LoVo (cell line): ENCODE results near the gene ZNF639.

Source experiments
- DNase-seq: peaks from one replicate; pipeline ENCODE4 v3.0.0-alpha.2; 2016; ENCODE audit warnings: low spot score

Gene ZNF639

DNA sequence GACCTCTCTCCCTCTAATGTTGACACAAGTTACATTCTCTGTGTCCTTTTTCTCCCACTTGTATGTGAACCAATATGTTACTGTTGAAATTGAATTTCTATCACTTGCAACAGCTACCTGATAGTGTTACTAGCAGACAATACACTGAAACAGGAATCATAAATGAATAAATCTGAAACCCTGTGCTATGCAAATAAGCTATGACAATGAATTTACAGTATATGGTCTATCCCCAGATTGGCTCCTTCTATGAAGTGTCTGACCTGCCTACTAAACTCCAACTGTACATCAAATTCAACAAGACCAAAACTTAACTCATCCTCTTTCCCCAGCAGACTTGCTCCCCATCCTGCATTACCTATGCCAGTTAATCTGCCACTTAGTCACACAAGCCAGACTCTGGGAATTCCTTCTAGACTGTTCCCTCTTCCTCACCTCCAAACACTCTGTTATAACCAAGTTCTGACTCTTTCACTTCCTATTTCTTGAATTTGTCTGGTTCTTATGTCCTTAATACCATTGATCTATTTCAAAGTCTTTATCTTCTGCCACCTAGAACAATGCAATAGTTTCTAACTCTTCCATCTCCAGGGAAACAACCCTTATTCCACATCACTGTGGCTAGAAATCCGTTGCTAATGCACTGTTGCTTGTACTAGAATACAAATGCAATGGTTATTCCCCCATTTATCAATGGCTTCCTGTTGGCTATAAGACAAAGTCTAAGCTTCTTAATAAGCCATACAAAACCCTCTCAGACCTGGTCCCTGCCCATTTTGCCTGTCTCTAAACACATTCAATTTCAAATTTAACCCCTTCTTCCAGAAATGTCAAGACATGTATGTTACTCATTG lies 13.4 kb upstream of the ZNF639 start:
- DNase-seq = no peak

DNA sequence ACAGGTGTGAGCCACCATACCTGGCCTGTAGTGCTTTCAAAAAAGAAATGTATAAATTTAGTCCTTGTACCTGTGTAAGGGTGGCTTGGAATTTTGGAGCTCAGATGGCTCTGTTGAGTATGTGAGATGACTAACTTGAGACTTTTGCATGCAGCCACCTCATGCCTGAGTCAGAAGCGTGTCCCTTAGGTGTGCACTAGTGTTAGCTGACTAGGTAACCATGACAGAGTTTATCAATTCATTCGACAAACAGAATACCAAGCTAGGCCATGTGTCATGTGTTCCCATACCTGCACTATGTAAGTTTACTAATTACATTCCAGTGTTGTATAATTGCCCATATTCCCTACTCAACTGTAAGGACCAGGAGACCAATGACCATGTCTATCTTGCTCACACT lies 4.0 kb upstream of the ZNF639 start:
- no peak for DNase-seq

DNA sequence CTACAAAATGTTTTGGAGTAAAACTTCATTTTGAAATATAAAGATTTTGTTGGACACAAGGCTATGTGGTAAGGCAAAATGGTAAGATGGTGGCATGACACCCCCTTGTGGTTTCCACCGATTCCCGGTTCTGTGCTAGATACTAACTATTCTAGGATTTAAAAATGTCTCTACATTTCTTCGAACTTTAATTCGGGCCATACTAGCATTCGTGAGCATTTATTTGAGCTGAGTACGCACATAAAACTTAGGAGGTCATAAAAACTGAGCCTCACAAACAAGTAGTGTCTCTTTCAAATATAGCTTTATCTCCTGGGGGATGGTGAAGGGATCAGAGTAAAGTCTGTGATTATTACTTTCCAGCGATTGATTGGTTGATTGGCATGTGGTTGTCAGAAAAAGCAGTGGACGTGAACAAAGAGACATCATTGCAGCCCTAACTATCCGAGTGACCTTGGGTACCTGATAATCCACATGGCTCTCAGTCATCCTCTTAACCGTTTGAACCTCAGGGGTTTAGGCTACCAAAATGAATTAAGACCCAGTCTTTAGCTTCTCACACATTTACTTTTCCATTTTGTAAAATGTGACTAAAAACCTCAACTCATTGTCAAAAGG lies 1.1 kb upstream of the ZNF639 start:
- peak; percentile 25 for DNase-seq

DNA sequence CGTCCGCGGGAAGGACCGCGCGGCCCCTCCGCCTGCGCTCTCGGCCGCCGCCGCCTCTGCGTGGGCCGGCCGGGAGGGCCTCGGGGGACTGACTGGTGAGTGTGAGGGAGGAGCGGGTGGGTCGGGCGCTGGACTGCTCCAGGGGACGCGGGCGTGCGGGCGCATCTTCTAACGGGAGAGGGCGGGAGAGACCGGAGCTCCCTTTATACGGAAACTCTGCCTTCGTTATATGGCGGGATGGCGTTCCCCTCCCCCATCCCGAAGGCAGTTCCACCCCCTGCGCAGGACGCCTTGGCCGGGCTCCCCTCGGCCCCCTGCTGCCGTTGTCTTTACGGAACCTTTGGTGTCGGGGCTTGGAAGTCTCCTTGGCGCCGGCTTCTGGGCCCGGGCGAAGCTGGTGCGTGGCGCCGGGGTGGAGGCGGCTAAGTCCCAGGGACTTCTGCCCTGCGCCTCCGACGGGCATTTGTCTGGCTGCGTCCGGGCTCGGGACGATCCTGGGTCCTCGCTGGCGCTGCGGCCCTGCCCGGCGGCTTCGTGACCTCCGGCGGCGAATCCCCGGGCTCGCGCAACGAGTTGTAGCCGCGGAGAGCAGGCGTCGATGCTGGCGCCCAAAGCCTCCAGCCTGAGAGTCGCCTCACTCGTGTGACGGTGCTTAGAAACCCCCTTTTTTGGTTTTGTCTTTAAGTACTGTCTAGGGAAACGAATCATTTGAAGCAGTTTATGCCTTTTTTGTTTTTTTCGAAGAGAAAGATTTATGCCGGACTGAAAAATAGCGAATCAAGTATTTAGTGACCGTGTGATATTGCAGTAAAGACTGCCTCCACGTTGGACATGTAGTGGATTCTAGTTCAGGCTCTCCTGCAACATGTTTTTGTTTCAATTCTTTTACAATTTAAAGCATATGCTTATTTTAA lies 623 bp downstream of the ZNF639 start:
- peak; percentile 50 for DNase-seq

DNA sequence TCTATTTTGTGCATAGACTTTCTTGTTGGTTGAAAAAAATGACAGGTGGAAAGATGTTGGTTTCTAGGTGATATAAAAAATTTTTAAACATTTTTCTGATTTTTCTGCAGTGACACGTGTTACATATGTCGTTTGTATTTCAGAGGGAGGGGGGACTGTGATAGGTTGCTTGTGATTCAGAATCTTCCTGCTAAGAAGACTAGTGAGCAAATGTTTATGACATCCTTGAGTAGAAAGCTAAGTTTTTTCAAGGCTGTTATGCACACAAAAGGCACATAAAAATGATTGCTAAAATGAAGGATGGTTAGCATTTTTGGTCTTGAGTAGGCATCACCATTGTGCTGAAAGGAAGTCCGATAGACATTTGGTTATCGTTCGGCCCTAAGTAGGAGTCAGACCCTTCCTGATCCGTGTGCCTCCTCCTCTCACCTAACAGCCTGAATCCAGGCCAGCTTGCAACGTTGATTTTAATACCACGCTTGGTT lies 1.5 kb downstream of the ZNF639 start:
- DNase-seq = no peak

DNA sequence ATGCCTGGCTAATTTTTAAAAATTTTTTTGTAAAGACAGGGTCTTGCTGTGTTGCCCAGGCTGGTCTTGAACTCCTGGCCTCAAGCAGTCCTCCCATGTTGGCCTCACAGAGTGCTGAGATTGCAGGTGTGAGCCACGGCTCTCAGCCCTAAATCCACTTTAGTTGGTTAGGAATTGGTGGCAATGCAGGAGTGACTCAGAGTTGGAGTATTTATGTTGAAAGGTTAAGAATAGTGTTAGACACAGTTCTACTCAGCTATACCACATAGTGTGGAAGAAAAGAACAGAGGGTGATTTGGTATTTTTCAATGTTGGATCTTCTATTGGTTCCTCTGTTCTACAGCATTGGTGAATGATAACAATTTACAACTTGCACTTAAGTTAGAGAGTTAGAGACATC lies 7.6 kb downstream of the ZNF639 start:
- no peak for DNase-seq

DNA sequence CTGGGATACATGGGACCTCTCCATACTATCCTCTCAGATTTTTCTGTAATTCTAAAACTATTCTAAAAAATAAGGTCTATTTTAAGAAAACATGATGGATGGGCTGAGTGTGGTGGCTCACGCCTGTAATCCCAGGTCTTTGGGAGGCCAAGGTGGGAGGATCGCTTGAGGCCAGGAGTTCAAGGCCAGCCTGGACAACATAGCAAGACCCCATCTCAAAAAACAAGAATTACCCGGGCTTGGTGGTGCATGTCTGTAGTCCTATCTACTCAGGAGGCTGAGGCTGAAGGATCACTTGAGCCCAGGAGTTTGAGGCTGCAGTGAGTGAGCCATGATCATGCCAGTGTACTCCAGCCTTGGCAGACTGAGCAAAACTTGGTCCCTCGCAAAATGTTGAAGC lies 9.4 kb downstream of the ZNF639 start:
- DNase-seq = no peak

DNA sequence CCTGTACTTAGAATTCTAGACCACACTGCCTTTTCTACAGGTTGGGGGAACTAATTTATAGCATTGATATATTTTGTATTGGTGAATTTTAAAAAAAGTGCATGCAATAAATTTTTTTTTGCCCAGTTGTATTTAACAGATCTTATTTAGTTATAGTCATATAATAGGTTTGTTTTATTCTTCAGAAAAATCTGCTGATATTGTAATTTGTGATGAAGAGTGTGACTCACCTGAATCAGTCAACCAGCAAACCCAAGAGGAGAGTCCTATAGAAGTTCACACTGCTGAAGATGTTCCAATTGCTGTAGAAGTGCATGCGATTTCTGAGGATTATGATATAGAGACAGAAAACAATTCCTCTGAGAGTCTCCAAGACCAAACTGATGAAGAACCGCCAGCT lies 10.3 kb downstream of the ZNF639 start:
- DNase-seq = no peak

DNA sequence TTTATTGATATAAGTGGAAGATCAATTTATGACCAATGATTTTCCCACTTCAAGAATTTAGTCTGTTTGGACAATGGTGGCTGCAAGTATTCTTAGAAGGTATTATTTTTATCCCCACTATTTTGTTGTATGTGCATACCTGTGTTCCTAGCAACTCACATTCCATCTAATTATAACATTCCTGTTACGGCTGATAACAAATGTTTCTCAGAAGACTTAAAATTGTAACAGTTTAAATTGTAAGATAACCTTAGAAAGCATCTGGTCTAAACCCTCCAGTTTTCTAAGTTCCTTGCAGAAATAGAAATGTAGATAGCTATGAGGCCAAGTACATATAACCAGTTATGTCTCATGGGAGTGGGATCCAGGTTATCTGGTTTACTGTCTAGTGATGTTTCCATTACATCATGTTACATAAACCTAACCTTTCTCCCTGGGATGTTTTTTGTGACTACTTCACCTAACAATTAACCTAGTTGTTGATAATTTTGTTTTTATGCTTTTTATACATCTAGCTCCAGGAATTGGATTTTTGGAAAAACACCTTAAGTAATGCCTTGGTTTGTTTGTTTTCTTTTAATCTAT lies 13.6 kb downstream of the ZNF639 start:
- DNase-seq = no peak

DNA sequence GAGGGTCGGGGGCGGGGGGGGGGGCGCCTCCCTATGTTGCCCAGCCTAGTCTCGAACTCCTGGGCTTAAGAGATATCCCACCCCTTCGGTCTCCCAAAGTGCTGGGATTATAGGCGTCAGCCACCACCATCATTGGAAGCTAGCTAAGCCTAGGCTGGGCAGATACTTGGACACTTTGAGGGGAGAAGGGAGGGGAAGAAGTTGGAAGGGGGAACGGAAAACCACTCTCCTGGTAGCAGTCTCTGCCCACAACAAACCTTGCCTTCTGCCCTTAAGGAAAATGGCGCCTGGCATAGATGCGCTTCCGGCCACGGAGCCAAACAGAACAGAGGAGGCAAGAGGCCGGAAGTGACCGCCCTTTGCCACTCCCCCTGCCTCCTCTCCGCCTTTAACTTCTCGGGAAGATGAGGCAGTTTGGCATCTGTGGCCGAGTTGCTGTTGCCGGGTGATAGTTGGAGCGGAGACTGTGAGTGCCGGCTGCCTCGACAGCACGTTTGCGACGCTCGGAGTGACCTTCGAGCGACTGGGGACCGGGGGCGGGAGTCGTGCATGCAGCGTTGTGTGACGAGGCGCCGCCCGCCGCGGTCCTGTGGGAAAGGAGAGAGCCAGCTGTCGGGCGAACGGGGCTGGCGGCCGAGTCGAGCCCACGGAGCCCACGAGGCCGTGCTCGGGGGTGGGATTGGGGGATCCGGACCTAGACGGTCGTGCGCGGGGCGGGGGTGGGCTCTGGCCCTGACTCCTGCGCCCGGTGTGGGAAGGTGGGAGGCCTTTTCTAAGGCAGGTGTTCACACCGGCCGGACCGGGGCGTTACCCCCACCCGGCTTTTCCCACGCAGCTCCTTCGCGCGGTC lies 24.7 kb downstream of the ZNF639 start, which contains the start of gene MFN1:
MFN1 (plus strand) TSS at position 365 of the 850 bp plus-strand sequence. CDS start 1,143 bp downstream, outside the sequence.
- DNase-seq = peak; percentile 94

DNA sequence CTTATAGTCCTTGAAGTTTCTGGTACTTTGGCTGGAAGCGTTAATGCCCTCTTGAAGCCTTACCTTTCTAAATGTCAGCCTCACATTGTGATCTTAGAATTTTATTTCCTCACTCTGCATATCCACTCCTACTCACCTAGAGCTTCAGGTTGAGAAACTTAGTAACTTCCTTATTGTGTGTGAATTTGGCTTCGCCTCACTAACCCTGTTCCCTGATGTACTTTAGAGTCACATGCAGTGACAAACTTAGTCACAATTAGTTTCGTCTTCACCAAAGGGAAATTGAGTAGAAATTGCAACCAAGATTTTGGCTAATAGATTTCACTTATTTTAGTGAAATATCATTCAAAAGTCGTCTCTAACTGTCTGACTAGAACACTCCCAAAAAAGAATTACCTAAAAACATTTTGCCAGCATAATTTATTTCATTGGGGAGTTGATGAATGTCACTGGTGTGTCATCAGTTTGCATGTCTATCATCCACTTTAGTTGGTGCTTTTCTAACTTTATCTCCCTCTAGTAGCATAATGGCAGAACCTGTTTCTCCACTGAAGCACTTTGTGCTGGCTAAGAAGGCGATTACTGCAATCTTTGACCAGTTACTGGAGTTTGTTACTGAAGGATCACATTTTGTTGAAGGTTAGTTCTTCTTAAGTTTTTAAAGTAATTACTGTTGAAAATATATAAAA lies 25.6 kb downstream of the ZNF639 start:
- no peak for DNase-seq

DNA sequence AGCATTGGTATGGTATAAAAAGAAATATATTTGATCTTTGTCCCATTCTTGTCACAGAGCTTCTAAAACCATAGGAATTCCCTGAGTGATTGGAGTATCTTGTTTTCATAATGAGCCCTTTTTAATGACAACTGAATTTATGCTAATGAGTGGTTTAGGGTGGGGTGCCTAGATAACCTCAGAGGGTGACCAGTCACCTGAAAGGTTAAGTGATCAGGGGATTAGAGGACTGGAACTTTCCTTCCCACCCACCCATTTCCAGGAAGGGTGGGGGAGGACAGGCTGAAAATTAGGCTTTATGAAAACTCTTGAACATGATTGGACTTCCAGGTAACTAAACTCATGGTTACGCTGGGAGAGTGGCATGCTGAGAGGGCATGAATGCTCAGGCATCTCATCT lies 33.2 kb downstream of the ZNF639 start:
- no peak for DNase-seq

DNA sequence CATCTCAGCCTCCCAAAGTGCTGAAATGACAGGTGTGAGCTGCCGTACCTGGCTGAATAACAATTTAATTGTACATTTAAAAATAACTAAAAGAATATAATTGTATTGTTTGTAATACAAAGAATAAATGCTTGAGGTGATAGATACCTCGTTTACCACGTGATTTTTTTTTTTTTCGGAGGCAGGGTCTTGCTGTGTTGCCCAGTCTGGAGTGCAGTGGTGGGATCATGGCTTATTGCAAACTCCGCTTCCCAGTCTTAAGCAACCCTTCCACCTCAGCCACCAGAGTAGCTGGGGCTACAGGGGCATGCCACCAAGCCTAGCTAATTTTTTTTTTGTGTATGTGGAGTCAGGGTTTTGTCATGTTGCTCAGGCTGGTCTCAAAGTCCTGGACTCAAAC lies 40.5 kb downstream of the ZNF639 start:
- DNase-seq = no peak

DNA sequence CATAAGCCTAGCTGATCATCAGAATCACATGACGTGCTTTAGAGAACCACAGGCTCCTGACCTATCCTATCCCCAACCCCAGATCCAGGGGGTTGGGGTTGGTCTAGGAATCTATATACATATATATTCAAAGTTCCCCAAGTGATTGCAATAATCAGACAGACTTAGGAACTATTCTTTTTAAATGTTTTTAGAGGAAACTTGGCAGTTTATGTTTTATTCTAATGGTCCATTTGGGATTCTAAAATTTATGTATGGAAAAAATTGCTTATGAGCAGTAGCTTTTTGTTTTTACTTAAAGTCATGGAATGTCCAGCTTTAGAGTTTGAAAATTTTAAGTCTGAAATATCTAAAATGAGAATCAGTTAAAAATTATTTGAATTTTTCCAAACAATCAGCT lies 46.8 kb downstream of the ZNF639 start:
- DNase-seq = no peak

DNA sequence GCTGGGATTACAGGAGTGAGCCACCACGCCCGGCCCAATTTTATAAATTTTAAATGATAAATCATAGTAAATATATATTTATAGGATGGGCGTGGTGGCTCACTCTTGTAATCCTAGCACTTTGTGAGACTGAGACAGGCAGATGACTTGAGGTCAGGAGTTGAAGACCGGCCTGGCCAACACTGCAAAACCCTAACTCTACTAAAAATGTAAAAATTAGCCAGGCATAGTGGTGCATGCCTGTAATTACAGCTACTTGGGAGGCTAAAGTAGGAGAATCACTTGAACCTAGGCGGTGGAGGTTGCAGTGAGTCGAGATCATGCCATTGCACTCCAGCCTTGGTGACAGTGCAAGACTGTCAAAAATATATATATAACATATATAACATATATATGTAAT lies 51.1 kb downstream of the ZNF639 start:
- no peak for DNase-seq

DNA sequence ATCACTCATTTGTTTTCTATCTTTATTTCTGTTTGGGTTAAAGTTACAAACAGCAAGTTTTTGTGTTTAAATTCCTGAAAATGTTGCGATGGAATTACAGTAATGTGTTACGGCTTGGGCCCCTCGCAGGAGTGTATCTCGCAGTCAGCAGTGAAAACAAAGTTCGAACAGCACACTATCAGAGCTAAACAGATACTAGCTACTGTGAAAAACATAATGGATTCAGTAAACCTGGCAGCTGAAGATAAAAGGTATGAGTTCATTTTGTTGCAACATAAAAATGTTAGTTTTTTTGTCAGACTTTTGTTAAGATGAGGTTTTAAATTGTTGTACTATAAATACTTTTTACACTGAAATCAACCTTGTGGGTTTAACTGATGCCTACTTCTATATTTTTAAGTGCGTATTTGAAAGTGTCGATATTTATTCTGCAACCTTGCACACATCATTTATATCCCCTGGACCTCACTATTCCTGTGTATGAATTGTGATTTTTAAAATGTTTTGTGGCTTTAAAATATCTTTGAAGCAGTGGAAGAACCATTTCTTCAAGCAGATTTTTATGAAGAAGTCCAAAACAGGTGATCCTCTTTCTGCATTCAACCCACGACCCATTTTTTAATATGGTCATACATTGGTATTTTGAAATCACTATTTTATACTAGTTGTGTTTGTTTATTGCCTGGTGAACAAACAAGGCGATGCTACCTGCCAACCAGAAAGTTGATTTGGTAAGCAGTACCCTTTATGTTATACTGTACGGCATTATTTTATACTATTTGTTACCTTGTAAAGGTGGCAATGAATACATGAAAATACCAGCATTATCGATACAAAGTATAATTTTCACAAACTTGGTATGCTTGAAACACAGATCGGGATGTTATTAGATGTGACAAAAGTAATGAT lies 52.5 kb downstream of the ZNF639 start:
- DNase-seq = no peak

DNA sequence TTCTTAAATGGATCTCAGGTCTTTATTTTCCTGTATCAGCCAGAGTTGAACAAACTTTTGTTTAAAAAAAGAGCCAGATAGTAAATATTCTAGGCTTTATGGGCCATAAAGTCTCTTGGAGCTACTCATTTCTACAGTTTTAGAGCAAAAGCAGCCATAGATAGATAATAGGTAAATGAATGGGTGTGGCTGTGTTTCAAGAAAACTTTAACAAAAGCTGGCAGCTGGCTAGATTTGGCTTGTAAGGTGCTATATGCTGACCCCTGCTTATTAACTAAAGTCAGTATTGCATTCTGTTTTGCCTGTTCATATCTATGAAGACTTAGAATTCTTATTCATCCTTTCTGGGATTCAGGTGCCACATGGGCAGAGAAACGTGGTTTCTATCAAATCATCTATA lies 53.6 kb downstream of the ZNF639 start:
- DNase-seq = no peak
